ENCODE data around the gene CSRP2.

The CSRP2 gene

GRCh38 chr12:76874491-76875190 lies 4.2 kb downstream of the CSRP2 start:
- CTCF ChIA-PET: interaction anchor here (2.1 kb wide), 1 partner anchor 9 kb away, joined by 7 read pairs; no protein-coding TSS in a partner anchor
- TF ChIP-seq, protein P1, sequence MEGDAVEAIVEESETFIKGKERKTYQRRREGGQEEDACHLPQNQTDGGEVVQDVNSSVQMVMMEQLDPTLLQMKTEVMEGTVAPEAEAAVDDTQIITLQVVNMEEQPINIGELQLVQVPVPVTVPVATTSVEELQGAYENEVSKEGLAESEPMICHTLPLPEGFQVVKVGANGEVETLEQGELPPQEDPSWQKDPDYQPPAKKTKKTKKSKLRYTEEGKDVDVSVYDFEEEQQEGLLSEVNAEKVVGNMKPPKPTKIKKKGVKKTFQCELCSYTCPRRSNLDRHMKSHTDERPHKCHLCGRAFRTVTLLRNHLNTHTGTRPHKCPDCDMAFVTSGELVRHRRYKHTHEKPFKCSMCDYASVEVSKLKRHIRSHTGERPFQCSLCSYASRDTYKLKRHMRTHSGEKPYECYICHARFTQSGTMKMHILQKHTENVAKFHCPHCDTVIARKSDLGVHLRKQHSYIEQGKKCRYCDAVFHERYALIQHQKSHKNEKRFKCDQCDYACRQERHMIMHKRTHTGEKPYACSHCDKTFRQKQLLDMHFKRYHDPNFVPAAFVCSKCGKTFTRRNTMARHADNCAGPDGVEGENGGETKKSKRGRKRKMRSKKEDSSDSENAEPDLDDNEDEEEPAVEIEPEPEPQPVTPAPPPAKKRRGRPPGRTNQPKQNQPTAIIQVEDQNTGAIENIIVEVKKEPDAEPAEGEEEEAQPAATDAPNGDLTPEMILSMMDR (IDR thresholded peaks at IDR 0.05; ENCODE audit: control extremely low read depth, extremely low read depth, low read depth, missing control alignments): no peak
- DNase-seq (ENCODE audit: extremely low spot score): no peak
- POLR2A ChIA-PET: no interaction called here

GRCh38 chr12:76874027-76874426 lies 4.8 kb downstream of the CSRP2 start:
- TF ChIP-seq, protein P1 (IDR thresholded peaks at IDR 0.05; ENCODE audit: control extremely low read depth, extremely low read depth, low read depth, missing control alignments): no peak
- DNase-seq (ENCODE audit: extremely low spot score): no peak
- ChIA-PET CTCF (interaction anchor here (1.6 kb wide), 1 partner anchor 53 kb away, joined by 3 read pairs; no protein-coding TSS in a partner anchor), POLR2A (no interaction called here)

GRCh38 chr12:76872415-76872814 lies 6.4 kb downstream of the CSRP2 start:
- CTCF ChIA-PET: interaction anchor here (0.9 to 1.6 kb wide), 4 partner anchors 20 to 138 kb away, joined by 3 read pairs; no protein-coding TSS in a partner anchor
- no peak for DNase-seq (ENCODE audit: extremely low spot score)
- TF ChIP-seq, protein P1 (IDR thresholded peaks at IDR 0.05; ENCODE audit: control extremely low read depth, extremely low read depth, low read depth, missing control alignments): no peak
- POLR2A ChIA-PET: no interaction called here

GRCh38 chr12:76871742-76872141 lies 7.1 kb downstream of the CSRP2 start:
- CTCF ChIA-PET: interaction anchor here (1.0 kb wide), 2 partner anchors 14 to 21 kb away, joined by 3 read pairs; no protein-coding TSS in a partner anchor
- TF ChIP-seq, protein P1 (IDR thresholded peaks at IDR 0.05; ENCODE audit: control extremely low read depth, extremely low read depth, low read depth, missing control alignments): no peak
- POLR2A ChIA-PET: no interaction called here
- no peak for DNase-seq (ENCODE audit: extremely low spot score)

DNA sequence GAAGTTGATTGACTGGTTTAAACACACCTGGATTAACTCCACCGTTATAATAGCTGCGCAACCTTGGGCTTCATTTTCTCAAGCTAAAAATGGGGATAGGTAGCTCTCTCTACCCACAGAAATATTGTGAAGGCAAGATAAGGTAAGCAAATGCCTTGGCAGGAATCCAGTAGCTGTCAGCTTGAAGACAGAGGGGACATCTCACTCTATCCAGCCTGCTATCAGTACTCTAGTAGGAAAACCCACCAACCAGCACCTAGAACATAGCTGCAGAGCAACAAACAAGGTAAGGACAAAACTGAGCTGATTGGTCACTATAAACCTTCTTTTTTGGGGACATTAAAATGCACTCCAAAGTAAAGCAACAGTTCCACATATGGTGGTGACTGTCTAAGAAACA lies 7.7 kb downstream of the CSRP2 start:
- POLR2A ChIA-PET: interaction anchor here (0.6 kb wide), 1 partner anchor 36 kb away, joined by 3 read pairs; no protein-coding TSS in a partner anchor

GRCh38 chr12:76866726-76867125 lies 12.1 kb downstream of the CSRP2 start:
- POLR2A ChIA-PET: no interaction called here
- CTCF ChIA-PET: interaction anchor here (0.9 to 1.8 kb wide), 5 partner anchors 9 to 144 kb away, joined by 3 to 7 read pairs (median 4); no protein-coding TSS in a partner anchor
- TF ChIP-seq, protein P1 (IDR thresholded peaks at IDR 0.05; ENCODE audit: control extremely low read depth, extremely low read depth, low read depth, missing control alignments): no peak
- no peak for DNase-seq (ENCODE audit: extremely low spot score)

More for the DNA sequence above, 7.7 kb downstream of the CSRP2 start:
- DNase-seq (ENCODE audit: extremely low spot score): no peak
- TF ChIP-seq, protein P1 (IDR thresholded peaks at IDR 0.05; ENCODE audit: control extremely low read depth, extremely low read depth, low read depth, missing control alignments): no peak
- CTCF ChIA-PET: interaction anchor here (0.9 to 1.0 kb wide), 2 partner anchors 15 to 20 kb away, joined by 3 read pairs; no protein-coding TSS in a partner anchor

Measured in GM10248 (cell line).